ENCODE measurements around the gene GAR1. TPM values are rescaled to one million over a fixed set of nuclear protein-coding genes. Genes with fewer than 3 reads are reported as not detected.

GAR1 gene
- polyA plus RNA-seq, 1 donor (not counting 4 experiments of a cell fraction or from before 2014, with no cell fraction given) = 31.9 TPM

DNA sequence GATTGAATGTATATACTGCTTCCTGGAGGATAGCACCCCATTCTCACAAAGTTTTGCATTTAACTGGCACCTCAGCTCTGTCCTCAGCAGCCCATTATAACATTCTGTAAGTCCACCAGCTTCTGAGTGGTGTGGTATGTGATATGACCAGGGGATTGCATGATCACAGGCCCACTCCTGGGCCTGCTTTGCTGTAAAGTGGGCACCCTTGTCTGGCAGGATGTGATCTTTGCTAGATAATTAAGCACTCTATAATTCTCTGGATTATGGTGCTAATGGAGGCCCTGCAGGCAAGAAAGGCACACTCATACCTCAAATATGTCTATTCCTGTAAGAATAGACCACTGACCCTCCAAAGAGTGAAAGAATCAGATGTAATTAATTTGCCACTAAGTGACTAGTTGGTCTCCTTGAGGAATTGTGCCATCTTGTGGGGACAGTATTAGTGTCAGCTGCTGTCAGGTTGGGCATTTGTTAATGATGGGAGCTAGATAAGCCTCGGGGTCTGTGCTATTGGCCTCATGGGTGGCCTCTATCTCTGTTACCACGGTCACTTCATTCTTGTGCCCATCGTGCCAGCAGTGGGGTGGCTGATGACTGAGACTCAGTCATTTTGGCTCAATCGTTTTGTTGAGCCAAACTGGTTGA lies 11.5 kb upstream of the GAR1 start:
- no peaks in the 10 kb centered on the region for H3K36me3 ChIP-seq (ENCODE audit: control insufficient read depth in 2 of 2, extremely low read depth in 1 of 2, insufficient read depth in 2 of 2, low read length in 2 of 2)
- no peaks in the 10 kb centered on the region for H3K79me2 ChIP-seq (ENCODE audit: control insufficient read depth, insufficient read depth, low read length)
- no peak overlapping the region for H2AFZ ChIP-seq (ENCODE audit: control insufficient read depth, low read length)
- no peak overlapping the region for H3K9ac ChIP-seq (ENCODE audit: control insufficient read depth, extremely low read depth, insufficient read depth, low read length)
- no peak overlapping the region for H3K4me3 ChIP-seq (ENCODE audit: control insufficient read depth in 2 of 3, extremely low read depth in 1 of 3, insufficient read depth in 2 of 3, low read depth in 1 of 3, low read length in 3 of 3)
- H3K9me3 ChIP-seq (ENCODE audit: control insufficient read depth, low read depth, low read length) = no peaks in the 10 kb centered on the region
- no peak overlapping the region for H3K4me2 ChIP-seq (ENCODE audit: control insufficient read depth, extremely low read depth, insufficient read depth, low read depth, low read length)
- dilution Hi-C loops (cut with MboI; ENCODE audit: extremely low pct_ligation_motif_present, low sequenced_read_pairs) = no loop called here
- H3K4me1 ChIP-seq (ENCODE audit: control insufficient read depth, extremely low read depth, insufficient read depth, low read length) = no peaks in the 10 kb centered on the region
- no peaks in the 10 kb centered on the region for H3K27me3 ChIP-seq (ENCODE audit: control insufficient read depth, extremely low read depth, insufficient read depth, low read length)
- H3K27ac ChIP-seq (ENCODE audit: control insufficient read depth, insufficient read depth, low read length) = no peak overlapping the region
- TF ChIP-seq EZH2 (IDR thresholded peaks at IDR 0.05; ENCODE audit: low read length) = no peak
- TF ChIP-seq, protein P1, sequence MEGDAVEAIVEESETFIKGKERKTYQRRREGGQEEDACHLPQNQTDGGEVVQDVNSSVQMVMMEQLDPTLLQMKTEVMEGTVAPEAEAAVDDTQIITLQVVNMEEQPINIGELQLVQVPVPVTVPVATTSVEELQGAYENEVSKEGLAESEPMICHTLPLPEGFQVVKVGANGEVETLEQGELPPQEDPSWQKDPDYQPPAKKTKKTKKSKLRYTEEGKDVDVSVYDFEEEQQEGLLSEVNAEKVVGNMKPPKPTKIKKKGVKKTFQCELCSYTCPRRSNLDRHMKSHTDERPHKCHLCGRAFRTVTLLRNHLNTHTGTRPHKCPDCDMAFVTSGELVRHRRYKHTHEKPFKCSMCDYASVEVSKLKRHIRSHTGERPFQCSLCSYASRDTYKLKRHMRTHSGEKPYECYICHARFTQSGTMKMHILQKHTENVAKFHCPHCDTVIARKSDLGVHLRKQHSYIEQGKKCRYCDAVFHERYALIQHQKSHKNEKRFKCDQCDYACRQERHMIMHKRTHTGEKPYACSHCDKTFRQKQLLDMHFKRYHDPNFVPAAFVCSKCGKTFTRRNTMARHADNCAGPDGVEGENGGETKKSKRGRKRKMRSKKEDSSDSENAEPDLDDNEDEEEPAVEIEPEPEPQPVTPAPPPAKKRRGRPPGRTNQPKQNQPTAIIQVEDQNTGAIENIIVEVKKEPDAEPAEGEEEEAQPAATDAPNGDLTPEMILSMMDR (optimal IDR thresholded peaks at IDR 0.05 in 1 of 3, IDR thresholded peaks at IDR 0.05 in 1 of 3, conservative IDR thresholded peaks at IDR 0.05 in 1 of 3; ENCODE audit: extremely low read depth in 1 of 3, insufficient read depth in 2 of 3, low read length in 3 of 3) = peak; percentile 26 to 75 (median 57)
- no peaks in the 10 kb centered on the region for H4K20me1 ChIP-seq (ENCODE audit: control insufficient read depth, extremely low read depth, insufficient read depth, low read length)
- no peaks in the 10 kb centered on the region for H3K9me1 ChIP-seq (ENCODE audit: control insufficient read depth, extremely low read depth, insufficient read depth, low read length)
- DNase-seq (ENCODE audit: low read depth, low spot score) (no peak), FAIRE-seq (no peak)

DNA sequence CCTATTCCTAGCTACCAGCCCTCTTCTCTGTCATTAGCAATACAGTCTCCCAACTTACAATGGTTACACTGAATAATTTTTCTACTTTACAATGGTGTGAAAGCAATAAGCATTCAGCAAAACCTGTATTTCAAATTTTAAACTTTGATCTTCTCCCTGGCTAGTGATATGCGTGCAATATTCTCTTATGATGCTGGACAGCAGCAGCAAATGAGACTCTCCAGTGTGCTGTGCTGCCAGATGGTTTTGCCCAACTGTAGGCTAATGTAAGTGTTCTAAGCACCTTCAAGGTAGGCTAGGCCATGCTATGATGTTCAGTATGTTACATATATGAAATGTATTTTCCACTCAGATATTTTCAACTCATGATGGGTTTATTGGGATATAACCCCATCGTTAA lies 5.9 kb upstream of the GAR1 start:
- Histone ChIP-seq H3K79me2 (ENCODE audit: control insufficient read depth, insufficient read depth, low read length) (no peaks in the 10 kb centered on the region), H3K36me3 (ENCODE audit: control insufficient read depth in 2 of 2, extremely low read depth in 1 of 2, insufficient read depth in 2 of 2, low read length in 2 of 2) (no peaks in the 10 kb centered on the region), H3K4me2 (ENCODE audit: control insufficient read depth, extremely low read depth, insufficient read depth, low read depth, low read length) (no peak overlapping the region), H3K4me1 (ENCODE audit: control insufficient read depth, extremely low read depth, insufficient read depth, low read length) (no peaks in the 10 kb centered on the region), H3K27me3 (ENCODE audit: control insufficient read depth, extremely low read depth, insufficient read depth, low read length) (no peaks in the 10 kb centered on the region), H3K9ac (ENCODE audit: control insufficient read depth, extremely low read depth, insufficient read depth, low read length) (no peak overlapping the region), H3K9me3 (ENCODE audit: control insufficient read depth, low read depth, low read length) (no peaks in the 10 kb centered on the region), H3K4me3 (ENCODE audit: control insufficient read depth in 2 of 3, extremely low read depth in 1 of 3, insufficient read depth in 2 of 3, low read depth in 1 of 3, low read length in 3 of 3) (no peak overlapping the region), H3K27ac (ENCODE audit: control insufficient read depth, insufficient read depth, low read length) (no peak overlapping the region), H4K20me1 (ENCODE audit: control insufficient read depth, extremely low read depth, insufficient read depth, low read length) (no peaks in the 10 kb centered on the region), H2AFZ (ENCODE audit: control insufficient read depth, low read length) (no peak overlapping the region), H3K9me1 (ENCODE audit: control insufficient read depth, extremely low read depth, insufficient read depth, low read length) (no peaks in the 10 kb centered on the region)
- dilution Hi-C loops (cut with MboI; ENCODE audit: extremely low pct_ligation_motif_present, low sequenced_read_pairs) = no loop called here
- FAIRE-seq = no peak
- no peak for TF ChIP-seq EZH2 (IDR thresholded peaks at IDR 0.05; ENCODE audit: low read length)
- TF ChIP-seq, protein P1 (optimal IDR thresholded peaks at IDR 0.05 in 1 of 3, IDR thresholded peaks at IDR 0.05 in 1 of 3, conservative IDR thresholded peaks at IDR 0.05 in 1 of 3; ENCODE audit: extremely low read depth in 1 of 3, insufficient read depth in 2 of 3, low read length in 3 of 3) = no peak
- DNase-seq (ENCODE audit: low read depth, low spot score) = no peak
